SK-N-MC (cell line): ENCODE measurements around the gene C1orf53.
"Not testable (repeated sequence)": the region's sequence is repeated elsewhere in the genome, so short reads cannot be mapped to it uniquely, and the experiment has no call there.

Source experiments
- DNase-seq: peaks from one replicate; pipeline ENCODE4 v3.0.0-alpha.2; 2011; ENCODE audit warnings: low read depth, low spot score
- H3K27ac ChIP-seq: fragments of 200-600 bp; sonication (generic); 2 replicates; pipeline ENCODE4 v1.5.1; 2016; ENCODE audit warnings: mixed run types
- H3K36me3 ChIP-seq: fragments of 200-600 bp; sonication (generic); 2 replicates; pipeline ENCODE4 v1.6.1; 2017; ENCODE audit warnings: antibody characterized with exemption, low read length, mixed read lengths; ENCODE audit not compliant: insufficient read depth
- H3K4me3 ChIP-seq: fragments of 200-600 bp; sonication (generic); 2 replicates; pipeline ENCODE4 v1.5.1; 2016
- H3K9ac ChIP-seq: fragments of 200-600 bp; sonication (generic); 2 replicates; pipeline ENCODE4 v1.8.0; 2017; ENCODE audit warnings: mixed run types, mixed read lengths; ENCODE audit not compliant: insufficient read length
- H3K9me3 ChIP-seq: fragments of 200-600 bp; sonication (generic); 2 replicates; pipeline ENCODE4 v1.6.1; 2017; ENCODE audit warnings: low read depth, mild to moderate bottlenecking, antibody characterized with exemption, low read length, moderate library complexity, mixed read lengths
- EZH2 ChIP-seq: fragments of 200-600 bp; sonication (generic); IDR thresholded peaks from one replicate; pipeline ENCODE4 v1.6.1; 2017; ENCODE audit warnings: antibody characterized with exemption
- FOXP2 ChIP-seq: optimal IDR thresholded peaks from 2 replicates; pipeline ENCODE3; 2011; ENCODE audit warnings: mild to moderate bottlenecking, moderate library complexity; ENCODE audit not compliant: insufficient read depth; ENCODE audit errors: extremely low read length, control extremely low read depth
- POLR2AphosphoS5 ChIP-seq: IDR thresholded peaks from 2 replicates; pipeline ENCODE4 v1.6.1; 2012; ENCODE audit warnings: mild to moderate bottlenecking, low read depth, low read length, borderline replicate concordance

Gene C1orf53

DNA sequence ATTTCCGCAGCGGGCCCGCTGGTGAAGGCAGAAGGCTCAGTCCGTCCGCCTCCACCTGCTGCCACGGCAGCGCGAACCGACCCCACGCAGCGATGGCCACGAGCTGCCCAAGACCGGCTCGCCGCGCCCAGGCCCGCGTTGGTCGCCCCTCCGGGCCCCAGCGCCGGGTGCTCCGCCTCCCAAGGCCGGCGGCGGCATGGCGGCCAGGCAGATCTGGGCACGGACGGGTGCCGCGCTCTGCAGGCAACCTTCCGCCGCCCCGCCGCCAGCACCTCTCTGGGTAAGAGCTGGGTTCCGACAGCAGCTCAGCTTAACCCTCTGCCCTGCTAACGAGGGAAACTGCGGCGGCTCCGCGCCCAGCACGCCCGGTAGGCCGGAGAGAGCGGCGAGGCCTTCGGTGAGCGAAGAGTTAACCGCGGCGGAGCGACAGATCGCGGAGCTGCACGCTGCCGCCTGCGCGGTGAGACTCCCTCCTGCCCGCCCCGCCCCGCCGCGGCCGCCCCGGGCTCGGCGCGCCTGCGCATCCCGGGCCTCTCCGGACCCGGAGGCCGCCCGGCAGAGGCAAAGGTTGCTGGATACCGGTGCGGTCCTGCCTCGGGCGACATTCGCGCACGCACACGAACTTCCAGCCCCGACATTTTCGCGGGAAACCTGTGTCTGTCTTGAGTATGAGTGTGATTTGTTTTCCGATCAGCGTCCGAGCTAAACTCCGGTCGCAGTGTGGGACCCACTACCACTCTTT, at the start of gene C1orf53:
C1orf53 (plus strand) TSS at position 177 of the 742 bp plus-strand sequence; CDS start at position 197, 20 bp downstream.
- DNase-seq, result no peak
- Histone ChIP-seq H3K9ac (peak within 1 kb of the TSS; percentile 95), H3K4me3 (peak within 1 kb of the TSS; percentile 95), H3K9me3 (no peaks in the 10 kb centered on the region), H3K27ac (peak within 1 kb of the TSS; percentile 78), H3K36me3 (no peaks in the 10 kb centered on the region)
- TF ChIP-seq POLR2AphosphoS5 (peak; percentile 85), FOXP2 (no peak)

DNA sequence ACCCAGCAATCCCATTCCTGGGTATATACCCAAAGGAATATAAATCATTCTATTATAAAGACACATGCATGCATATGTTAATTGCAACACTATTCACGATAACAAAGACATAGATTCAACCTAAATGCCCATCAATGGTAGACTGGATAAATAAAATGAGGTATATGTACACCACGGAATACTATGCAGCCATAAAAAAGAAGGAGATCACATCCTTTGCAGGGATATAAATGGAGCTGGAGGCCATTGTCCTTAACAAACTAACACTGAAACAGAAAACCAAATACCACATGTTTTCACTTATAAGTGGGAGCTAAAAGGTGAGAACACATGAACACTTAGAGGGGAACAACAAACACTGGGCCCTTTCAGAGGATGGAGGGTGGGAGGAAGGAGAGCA, 46.7 kb upstream of the C1orf53 start:
- not testable (repeated sequence) for H3K9me3 ChIP-seq, H3K36me3 ChIP-seq, H3K4me3 ChIP-seq, H3K9ac ChIP-seq, H3K27ac ChIP-seq, DNase-seq

- DNase-seq, result no peak
- Histone ChIP-seq H3K9me3 (no peaks in the 10 kb centered on the region), H3K4me3 (no peak overlapping the region), H3K36me3 (no peaks in the 10 kb centered on the region), H3K9ac (no peak overlapping the region), H3K27ac (no peak overlapping the region)
- TF ChIP-seq EZH2 (no peak), POLR2AphosphoS5 (no peak), FOXP2 (no peak)
Observed at GRCh38 chr1:197857477-197857876, 45.0 kb upstream of the C1orf53 start.

- Histone ChIP-seq H3K27ac (no peak overlapping the region), H3K9ac (no peak overlapping the region), H3K9me3 (no peaks in the 10 kb centered on the region), H3K36me3 (no peaks in the 10 kb centered on the region), H3K4me3 (no peak overlapping the region)
- no peak for TF ChIP-seq EZH2
- no peak for TF ChIP-seq FOXP2
- TF ChIP-seq POLR2AphosphoS5, result no peak
- DNase-seq, result no peak
Observed at GRCh38 chr1:197859024-197859423, 43.4 kb upstream of the C1orf53 start.

- H3K9me3 ChIP-seq, result no peaks in the 10 kb centered on the region
- TF ChIP-seq EZH2, result no peak
- TF ChIP-seq FOXP2, result no peak
- TF ChIP-seq POLR2AphosphoS5, result no peak
- H3K27ac ChIP-seq, result no peak overlapping the region
- H3K9ac ChIP-seq, result no peak overlapping the region
- no peaks in the 10 kb centered on the region for H3K36me3 ChIP-seq
- no peak overlapping the region for H3K4me3 ChIP-seq
- DNase-seq, result no peak
Observed at GRCh38 chr1:197862221-197862620, 40.2 kb upstream of the C1orf53 start.

- no peak for DNase-seq
- Histone ChIP-seq H3K4me3 (no peak overlapping the region), H3K9ac (no peak overlapping the region), H3K27ac (no peak overlapping the region), H3K36me3 (no peaks in the 10 kb centered on the region), H3K9me3 (no peaks in the 10 kb centered on the region)
- TF ChIP-seq EZH2 (no peak), POLR2AphosphoS5 (no peak)
Observed at GRCh38 chr1:197862671-197863070, 39.8 kb upstream of the C1orf53 start.

DNA sequence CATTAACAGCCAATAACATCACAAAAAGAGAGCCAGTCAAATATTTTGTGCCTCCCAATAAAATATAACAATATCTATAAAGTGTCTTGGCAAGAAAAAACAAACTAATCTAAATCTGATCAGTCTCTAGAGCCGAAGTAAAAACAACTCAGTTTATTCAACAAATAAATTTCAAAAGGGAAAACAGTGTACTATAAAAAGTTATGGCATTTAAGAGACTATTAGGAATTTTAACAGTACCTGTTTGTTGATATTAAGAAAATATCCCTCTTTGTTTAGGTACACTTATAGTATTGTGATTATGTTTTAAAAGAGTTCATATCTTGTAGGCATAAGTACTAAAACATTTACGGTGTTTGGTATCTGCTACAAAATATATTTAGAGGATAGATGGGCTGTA, 36.6 kb upstream of the C1orf53 start:
- Histone ChIP-seq H3K4me3 (no peak overlapping the region), H3K9ac (no peak overlapping the region), H3K36me3 (no peaks in the 10 kb centered on the region), H3K9me3 (no peaks in the 10 kb centered on the region), H3K27ac (no peak overlapping the region)
- no peak for DNase-seq
- TF ChIP-seq POLR2AphosphoS5 (no peak), FOXP2 (no peak), EZH2 (no peak)

- no peak overlapping the region for H3K27ac ChIP-seq
- H3K9ac ChIP-seq, result no peak overlapping the region
- no peaks in the 10 kb centered on the region for H3K36me3 ChIP-seq
- no peak for TF ChIP-seq FOXP2
- TF ChIP-seq POLR2AphosphoS5, result no peak
- TF ChIP-seq EZH2, result no peak
- H3K9me3 ChIP-seq, result no peaks in the 10 kb centered on the region
- DNase-seq, result no peak
- no peak overlapping the region for H3K4me3 ChIP-seq
Observed at GRCh38 chr1:197868751-197869489, 33.5 kb upstream of the C1orf53 start.

DNA sequence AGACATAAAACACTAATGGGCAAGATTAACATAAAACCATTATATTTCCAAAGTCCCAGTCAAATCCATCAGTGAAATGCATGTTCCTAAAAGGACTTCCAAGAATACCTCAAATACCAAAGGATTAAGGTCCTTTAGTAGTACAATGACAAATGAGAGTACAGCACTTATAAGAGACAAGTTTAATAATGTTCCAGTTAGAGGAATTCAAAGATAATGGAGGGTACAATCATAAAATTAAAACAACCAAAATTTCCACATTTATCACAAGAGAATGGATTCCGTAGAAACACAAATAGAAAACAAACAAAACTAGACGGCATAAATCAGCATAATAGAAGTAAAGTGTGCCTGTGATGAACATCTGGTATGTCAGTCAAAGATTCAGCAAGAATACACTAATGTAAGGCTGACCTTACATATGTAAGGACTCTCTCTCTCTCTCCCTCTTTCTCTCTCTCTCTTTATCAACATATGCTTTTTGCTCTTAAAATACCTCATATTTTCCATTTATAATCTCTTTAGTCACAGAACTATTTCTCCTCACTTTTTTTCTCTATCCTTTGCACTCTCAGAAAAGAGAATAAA, 32.8 kb upstream of the C1orf53 start:
- no peak for TF ChIP-seq EZH2
- TF ChIP-seq FOXP2, result no peak
- no peak for TF ChIP-seq POLR2AphosphoS5
- no peaks in the 10 kb centered on the region for H3K9me3 ChIP-seq
- no peaks in the 10 kb centered on the region for H3K36me3 ChIP-seq
- no peak overlapping the region for H3K27ac ChIP-seq
- H3K9ac ChIP-seq, result no peak overlapping the region
- no peak for DNase-seq
- no peak overlapping the region for H3K4me3 ChIP-seq
